HG03025 (cell line): Measurements from ENCODE around the gene AOC3.
"Not testable (repeated sequence)": the region's sequence is repeated elsewhere in the genome, so short reads cannot be mapped to it uniquely, and the experiment has no call there.

Experiments used
- ATAC-seq: cut with Tn5 transposase; IDR thresholded peaks from one replicate; pipeline ENCODE4 v1.9.1; 2021; ENCODE audit warnings: mild to moderate bottlenecking, moderate library complexity; ENCODE audit not compliant: unreplicated experiment, low FRiP score

The AOC3 gene

DNA sequence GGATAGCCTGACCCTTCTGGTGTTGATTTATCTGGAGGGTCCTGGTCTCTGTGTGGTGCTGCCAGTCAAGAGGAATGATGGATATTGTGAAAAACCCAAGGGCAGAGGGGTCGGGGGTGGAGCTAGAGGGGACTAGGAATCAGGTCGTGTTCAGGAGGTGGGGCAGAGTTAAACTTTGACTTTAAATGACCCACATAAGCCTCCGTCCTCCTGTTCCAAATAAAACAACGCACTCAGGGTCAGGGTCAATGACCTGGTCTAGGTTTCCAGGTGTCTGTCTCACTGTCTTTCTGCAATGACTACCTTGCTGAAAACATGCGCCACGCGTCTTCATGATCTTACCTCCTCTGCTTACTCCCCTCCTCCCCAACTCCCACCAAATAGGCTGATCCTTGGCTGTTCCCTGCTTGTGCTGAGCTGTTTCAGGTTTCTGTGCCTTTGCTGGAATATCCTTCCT is 14.7 kb downstream of the AOC3 start:
- no peak for ATAC-seq

DNA sequence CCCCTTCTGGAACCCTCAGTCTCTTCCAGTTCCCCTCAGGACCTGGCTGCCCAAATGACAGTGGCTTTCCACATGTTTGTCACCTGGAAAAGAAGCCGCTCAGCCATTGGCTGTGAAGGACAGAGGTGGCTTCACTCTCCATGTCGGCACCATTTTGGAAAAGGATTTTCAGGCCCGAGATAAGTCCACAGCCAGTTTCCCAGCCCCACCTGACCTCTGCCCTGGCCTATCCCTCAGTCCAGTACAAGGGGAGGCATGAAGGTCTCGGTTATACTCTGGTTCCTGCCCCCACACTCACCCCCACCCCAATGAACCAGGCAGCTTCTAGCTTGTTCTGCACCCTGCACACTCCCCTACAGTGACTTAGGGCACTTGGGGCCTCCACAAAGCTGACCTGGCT is 15.2 kb downstream of the AOC3 start:
- ATAC-seq, result no peak

DNA sequence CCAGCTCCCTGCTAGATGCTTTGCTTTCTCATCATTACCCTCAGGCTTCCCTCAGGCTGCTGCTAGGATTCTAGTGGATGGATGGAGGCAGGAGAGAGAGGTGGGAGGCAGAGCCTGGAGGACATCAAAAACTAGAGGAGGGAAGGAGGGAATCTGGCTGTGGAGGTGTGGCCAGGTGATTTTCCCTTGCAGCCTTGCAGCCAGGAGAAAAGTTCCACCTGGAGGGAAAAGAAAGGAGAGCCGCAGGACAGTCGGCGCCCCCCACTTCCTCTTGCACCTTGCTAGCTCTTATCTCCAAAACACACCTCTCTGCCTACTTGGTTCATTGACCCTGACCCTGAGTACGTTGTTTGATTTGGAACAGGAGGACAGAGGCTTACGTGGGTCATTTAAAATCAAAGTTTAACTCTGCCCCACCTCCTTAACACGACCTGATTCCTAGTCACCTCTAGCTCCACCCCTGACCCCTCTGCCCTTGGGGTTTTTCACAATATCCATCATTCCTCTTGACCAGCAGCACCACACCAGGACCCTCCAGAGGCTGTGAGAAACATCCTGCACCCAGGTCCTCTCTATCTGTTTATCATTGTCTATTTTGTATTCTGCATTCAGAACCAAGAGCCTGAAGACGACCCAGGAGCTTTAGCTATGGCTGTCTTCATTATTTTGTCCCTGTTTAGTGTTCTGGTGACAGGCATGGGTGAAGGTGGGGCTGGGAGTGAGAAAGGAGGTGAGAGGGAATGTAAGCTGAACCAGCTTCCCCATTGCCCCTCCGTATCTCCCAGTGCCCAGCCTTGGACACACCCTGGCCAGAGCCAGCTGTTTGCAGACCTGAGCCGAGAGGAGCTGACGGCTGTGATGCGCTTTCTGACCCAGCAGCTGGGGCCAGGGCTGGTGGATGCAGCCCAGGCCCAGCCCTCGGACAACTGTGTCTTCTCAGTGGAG is 15.9 kb downstream of the AOC3 start:
- ATAC-seq, result no peak

DNA sequence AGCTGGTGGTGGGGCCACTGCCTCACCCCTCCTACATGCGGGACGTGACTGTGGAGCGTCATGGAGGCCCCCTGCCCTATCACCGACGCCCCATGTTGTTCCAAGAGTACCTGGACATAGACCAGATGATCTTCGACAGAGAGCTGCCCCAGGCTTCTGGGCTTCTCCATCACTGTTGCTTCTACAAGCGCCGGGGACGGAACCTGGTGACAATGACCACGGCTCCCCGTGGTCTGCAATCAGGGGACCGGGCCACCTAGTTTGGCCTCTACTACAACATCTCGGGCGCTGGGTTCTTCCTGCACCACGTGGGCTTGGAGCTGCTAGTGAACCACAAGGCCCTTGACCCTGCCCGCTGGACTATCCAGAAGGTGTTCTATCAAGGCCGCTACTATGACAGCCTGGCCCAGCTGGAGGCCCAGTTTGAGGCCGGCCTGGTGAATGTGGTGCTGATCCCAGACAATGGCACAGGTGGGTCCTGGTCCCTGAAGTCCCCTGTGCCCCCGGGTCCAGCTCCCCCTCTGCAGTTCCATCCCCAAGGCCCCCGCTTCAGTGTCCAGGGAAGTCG is 16.8 kb downstream of the AOC3 start:
- ATAC-seq, result not testable (repeated sequence)

DNA sequence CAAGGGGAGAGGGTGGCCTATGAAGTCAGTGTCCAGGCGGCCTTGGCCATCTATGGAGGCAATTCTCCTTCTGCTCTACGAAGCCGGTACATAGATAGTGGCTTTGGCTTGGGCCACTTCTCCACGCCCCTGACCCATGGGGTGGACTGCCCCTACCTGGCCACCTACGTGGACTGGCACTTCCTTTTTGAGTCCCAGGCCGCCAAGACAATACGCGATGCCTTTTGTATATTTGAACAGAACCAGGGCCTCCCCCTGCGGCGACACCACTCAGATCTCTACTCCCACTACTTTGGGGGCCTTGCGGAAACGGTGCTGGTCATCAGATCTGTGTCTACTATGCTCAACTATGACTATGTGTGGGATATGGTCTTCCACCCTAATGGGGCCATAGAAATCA is 17.3 kb downstream of the AOC3 start:
- no peak for ATAC-seq

DNA sequence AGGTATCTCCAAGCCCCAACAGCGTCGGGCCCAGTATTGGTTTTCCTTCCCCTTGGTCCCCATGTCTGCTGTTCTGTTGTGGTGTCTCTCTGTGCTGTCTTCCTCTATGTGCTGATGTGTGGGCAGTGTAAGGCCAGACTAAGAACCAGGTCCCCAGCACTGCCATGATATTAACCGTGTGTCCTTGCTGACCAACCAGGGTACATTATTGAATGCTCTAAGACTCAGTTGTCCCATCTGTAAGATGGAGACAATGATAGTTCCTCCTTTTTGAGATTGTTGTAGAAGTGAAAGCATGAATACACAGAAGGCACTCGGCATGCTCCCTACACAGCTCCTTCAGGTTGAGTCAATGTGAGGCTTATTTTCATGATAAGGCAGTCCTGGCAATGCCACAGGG is 20.6 kb downstream of the AOC3 start:
- ATAC-seq, result no peak

DNA sequence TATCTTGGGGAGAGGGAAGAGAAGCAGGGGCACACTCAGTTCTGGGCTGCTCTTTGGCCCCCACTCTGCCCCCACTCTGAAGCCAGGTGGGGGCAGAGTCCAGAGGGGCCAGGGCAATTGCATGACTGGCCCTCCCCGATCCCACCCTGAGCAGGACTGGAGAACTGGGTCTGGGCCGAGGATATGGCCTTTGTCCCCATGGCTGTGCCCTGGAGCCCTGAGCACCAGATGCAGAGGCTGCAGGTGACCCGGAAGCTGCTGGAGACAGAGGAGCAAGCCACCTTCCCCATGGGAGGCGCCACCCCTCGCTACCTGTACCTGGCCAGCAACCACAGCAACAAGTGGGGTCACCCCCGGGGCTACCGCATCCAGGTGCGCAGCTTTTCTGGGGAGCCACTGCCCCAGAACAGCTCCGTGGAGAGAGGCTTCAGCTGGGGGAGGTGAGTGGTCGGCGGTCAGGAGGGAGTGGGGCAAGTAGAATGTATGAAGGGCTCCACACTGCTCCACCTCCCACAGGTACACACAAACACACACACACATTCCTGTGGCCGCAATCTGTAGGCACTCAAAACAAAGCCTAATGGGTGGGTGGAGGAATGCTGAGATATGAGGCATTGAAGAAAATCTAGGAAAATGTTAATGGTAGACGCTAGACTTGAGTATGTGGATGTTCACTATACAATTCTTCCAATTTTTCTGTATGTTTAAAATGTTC is 21.4 kb downstream of the AOC3 start:
- no peak for ATAC-seq

DNA sequence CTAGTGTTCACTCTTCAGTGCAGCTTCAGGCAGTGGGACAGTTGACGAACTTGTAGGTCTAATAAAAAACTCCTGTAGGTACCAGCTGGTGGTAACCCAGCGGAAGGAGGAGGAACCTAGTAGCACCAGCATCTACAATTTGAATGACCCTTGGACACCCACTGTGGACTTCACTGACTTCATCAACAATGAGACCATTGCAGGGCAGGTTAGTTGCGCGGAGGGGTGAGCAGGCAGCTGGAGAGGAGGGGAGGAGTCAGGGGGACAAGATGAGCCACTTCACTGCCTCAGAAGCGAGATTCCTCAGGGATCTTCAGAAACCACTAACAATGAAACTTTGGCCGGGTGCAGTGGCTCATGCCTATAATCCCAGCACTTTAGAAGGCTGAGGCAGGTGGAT is 22.3 kb downstream of the AOC3 start:
- no peak for ATAC-seq

DNA sequence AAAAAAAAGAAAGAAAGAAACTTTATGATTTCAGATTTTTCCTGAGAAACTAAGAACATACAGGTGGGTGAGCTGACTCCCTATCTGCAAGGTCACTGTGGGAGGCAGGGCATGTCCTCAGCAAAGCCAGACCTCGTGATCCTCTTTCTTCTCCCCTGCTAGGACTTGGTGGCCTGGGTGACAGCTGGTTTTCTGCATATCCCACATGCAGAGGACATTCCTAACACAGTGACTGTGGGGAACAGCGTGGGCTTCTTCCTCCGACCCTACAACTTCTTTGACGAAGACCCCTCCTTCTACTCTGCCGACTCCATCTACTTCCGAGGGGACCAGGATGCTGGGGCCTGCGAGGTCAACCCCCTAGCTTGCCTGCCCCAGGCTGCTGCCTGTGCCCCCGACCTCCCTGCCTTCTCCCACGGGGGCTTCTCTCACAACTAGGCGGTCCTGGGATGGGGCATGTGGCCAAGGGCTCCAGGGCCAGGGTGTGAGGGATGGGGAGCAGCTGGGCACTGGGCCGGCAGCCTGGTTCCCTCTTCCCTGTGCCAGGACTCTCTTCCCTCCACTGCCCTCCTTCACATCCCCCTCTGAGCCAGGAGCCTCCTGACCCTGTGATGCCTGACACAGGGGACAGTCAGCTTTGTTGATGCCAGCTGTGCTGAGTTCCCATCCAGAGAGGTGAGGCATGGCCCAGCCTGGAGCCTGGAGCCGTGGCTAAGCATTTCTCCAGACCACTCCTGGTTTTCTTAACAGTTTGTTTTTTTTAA is 23.1 kb downstream of the AOC3 start:
- ATAC-seq, result not testable (repeated sequence)

DNA sequence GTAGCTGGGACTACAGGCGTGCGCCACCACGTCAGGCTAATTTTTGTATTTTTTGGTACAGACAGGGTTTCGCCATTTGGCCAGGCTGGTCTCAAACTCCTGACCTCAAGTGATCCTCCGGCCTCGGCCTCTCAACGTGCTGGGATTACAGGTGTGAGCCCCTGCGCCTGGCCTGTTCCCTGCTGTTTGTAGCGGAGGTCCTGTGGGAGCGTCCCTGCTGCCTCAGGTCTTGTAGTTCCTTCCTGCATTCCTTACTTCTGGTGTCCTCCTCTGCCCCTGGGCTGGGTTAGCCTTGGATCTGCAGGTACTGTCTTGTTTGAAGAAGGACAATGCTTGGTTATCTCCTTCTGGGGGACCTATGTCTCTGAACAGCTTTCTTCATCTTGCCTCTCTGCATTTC is 26.0 kb downstream of the AOC3 start:
- no peak for ATAC-seq

DNA sequence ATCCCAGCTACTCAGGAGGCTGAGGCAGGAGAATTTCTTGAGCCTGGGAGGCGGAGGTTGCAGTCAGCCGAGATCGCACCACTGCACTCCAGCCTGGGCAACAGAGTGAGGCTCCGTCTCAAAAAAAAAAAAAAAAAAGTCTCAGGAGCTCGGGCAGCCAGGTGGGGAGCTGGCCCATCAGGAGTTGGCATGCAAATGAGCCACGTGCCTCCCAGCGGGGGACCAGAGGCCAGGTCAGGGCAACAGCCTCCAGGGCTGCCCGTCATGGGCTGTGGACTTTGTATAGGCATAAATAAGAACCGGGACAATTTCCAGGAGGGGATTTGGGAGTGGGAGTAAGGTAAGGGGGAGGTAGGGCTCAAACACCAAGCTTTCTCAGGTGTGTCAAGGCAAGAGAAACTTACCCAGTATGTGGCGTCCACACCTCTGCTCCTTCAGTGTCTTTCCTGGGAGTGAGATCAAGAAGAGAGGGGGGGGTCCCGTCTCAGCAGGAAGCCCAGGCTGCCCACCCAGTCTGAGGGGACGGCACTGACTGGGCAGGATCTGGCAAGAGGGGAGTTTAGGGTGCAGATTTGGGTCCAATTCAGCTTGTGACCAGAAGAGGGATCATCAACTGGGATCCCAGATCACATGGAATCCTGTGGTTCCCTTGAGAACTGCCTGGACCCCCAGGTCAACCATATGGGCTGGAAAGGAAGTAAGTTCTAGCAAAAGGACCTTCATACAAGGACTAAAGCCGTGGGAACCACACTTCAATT is 27.3 kb downstream of the AOC3 start:
- ATAC-seq, result no peak

DNA sequence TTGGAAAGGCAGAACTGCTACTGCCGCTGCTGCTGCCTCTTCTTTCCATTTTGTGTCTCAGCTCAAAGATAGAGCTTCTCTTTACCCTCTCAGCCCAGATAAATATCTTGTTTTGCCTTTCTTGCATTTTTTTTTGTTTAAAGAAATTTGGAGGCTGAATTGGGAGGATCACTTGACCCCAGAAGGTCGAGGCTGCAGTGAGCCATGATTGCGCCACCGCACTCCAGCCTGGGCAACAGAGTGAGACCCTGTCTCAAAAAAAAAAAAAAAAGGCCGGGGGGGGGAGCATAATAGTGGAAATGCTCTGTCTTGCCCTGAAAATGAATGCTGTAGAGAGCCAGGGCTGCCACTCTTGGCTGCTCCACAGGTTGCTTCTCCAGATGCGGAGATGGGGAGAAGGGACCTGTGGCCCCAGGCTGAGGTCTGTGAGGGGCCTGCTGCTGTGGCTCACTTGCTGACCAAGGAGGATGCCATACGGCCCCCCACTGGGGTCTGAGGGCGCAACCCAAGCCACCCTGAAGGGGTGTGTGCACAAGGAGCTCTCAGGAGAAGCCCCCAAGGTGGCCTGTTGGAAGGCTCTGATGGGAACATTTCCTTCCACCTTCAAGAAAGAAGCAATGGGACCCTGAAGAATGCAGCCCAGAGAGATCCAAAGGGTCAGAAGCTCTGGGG is 28.1 kb downstream of the AOC3 start:
- ATAC-seq, result no peak

DNA sequence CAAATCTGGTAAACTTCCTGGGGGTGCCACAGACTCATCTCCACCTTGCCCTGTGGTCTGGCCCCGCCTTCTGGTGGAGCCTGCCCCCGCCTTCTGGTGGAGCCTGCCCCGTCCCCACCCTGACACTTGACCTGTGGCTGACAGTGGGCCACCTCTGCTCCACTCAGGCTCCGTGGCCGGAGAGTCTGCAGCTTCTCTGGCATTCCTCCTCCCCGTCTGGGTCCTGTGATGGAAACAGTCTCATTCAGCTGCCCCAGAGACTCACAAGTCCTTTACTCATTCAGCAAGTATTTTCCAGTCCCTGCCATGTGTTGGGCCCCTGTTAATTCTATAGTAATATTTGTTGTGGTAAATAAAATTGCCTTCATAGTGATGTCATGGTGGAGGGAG is 28.6 kb downstream of the AOC3 start:
- ATAC-seq, result no peak

DNA sequence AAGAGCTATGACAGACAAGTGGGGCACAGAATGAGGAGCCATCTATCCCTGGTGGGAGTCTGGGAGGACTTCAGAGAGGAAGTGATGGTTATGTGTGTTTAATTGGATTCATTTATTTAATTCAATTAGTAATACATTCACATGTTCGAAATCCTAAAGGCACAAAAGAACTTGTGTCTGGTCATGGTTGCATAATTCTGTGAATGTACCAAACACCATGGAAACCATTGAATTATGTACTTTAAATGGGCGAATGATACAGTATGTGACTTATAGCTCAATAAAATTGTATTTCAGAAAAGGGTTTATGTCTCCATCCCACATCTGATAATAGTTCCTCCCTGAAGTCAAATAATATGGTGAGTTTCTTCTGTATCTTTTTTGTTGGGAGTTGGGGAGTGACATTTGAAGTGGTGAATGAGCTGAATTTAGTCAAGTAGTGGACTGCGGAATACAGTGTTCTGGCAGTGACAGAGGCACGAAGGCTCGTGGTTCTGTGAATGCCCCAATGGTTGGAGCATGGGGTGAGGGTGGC is 29.8 kb downstream of the AOC3 start:
- no peak for ATAC-seq

DNA sequence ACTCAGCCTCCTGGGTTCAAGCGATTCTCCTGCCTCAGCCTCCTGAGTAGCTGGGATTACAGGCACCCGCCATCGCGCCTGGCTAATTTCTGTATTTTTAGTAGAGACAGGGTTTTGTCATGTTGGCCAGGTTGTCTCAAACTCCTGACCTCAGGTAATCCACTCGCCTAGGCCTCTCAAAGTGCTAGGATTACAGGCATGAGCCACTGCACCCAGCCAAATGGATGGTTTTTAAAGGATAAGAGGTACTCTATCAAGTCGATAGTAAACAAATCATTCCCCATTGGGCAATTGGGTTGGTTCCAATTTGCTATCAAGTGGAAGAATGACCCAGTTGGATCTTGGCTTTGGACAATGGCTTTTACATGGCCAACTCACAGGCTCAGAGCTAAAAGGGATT is 30.7 kb downstream of the AOC3 start:
- ATAC-seq, result not testable (repeated sequence)

DNA sequence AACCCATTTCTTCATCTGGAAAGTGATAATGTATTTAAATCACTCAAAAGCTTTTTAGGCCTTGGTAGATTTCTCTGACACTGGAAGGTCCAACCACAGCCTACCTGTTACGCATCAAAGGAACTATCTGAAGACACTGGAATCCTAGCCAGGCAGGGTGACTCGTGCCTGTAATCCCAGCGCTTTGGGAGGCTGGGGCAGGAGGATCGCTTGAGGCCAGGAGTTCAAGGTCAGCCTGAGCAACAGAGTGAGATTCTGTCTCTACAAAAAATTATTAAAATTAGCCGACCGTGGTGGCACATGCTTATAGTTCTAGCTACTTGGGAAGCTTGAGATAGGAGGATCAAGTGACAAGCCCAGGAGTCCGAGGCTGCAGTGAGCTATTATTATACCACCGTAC is 31.2 kb downstream of the AOC3 start:
- no peak for ATAC-seq

DNA sequence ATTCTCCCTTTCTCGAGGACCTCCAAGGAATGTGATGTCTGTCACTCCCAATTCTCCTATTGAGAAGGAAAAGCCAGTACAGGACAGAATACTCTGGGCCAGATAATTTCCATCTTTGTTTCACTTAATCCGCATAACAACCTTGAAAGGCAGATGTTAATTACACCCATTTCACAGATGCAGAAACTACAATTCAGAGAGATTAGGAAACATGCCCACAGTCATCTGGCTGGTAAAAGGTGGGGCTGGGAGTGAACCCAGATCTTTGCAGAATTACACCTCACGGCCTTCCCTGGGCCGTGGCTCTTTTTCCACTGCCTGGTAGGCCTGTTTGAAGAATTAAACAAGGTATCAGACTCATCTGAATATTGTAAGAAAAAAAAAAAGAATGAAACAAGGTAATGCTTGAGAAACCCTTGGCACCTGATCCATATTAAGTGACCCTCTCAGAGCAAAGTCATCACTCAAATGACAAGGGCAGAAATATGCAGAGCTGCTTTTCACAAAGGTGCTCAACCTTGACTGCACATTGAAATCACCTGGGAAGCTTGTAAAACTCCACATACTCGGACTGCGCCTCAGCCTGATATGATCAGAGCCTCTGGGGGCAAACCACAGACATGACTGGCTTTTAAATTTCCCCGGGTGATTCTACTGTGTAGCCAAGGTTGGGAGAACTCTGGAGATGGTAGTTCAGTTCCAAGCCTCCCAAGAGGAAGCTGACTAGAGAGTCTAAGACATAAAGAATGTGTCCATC is 33.0 kb downstream of the AOC3 start:
- no peak for ATAC-seq

DNA sequence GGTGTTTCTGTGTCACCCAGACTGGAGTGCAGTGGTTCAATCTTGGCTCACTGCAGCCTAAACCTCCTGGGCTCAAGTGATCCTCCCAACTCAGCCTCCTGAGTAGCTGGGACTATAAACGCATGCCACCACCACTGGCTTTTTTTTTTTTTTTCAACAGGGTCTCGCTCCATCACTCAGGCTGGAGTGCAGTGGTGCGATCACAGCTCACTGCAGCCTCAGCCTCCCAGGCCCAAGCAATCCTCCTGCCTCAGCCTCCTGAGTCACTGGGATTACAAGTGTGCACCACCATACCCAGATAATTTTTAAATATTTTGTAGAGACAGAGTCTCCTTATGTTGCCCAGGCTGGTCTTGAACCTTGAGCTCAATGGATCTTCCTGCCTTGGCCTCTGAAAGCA is 34.8 kb downstream of the AOC3 start:
- not testable (repeated sequence) for ATAC-seq
